ENCODE results near the gene CHRDL2.

The CHRDL2 gene

DNA sequence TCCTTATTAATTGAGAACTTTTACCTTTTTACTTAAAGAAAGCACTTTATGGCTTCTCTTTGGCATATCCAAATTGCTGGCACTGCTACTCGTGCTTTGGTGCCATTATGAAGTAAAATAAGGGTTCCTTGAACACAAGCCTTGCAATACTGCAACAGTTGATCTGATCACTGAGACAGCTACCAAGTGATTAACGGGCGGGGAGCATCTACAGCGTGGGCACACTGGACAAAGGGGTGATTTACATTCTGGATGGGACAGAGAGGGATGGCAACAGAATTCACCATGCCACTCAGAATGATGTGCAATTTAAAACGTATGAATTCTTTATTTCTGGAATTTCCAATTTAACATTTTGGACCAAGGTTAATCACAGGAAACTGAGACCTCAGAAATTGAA is 7.7 kb downstream of the CHRDL2 start:
- no peak overlapping the region for H3K4me3 ChIP-seq
- DNase-seq (ENCODE audit: low spot score) = no peak
- TF ChIP-seq, protein P1, sequence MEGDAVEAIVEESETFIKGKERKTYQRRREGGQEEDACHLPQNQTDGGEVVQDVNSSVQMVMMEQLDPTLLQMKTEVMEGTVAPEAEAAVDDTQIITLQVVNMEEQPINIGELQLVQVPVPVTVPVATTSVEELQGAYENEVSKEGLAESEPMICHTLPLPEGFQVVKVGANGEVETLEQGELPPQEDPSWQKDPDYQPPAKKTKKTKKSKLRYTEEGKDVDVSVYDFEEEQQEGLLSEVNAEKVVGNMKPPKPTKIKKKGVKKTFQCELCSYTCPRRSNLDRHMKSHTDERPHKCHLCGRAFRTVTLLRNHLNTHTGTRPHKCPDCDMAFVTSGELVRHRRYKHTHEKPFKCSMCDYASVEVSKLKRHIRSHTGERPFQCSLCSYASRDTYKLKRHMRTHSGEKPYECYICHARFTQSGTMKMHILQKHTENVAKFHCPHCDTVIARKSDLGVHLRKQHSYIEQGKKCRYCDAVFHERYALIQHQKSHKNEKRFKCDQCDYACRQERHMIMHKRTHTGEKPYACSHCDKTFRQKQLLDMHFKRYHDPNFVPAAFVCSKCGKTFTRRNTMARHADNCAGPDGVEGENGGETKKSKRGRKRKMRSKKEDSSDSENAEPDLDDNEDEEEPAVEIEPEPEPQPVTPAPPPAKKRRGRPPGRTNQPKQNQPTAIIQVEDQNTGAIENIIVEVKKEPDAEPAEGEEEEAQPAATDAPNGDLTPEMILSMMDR (IDR thresholded peaks at IDR 0.05) = no peak
- no peak overlapping the region for H3K27ac ChIP-seq

DNA sequence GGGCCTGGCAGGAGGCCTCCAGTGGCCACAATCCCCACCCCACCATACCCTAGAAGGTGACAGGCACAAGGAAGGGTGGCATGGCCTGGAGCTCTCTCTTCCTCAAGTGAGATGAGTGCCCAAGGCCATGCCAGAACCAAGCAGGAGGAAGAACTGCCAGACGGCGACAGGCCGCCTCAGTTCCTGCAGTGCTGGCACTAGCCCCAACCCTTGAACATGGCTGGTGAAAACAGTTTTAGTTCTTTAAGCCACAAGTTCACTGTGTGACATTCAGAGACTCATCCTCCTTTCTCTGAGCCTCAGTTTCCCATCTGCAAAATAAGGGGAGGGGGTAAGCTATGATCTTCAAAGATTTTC is 9.8 kb downstream of the CHRDL2 start:
- TF ChIP-seq, protein P1 (IDR thresholded peaks at IDR 0.05) = no peak
- H3K4me3 ChIP-seq = no peak overlapping the region
- H3K27ac ChIP-seq = peak overlapping the region; percentile 27 to 76
- DNase-seq (ENCODE audit: low spot score) = no peak

DNA sequence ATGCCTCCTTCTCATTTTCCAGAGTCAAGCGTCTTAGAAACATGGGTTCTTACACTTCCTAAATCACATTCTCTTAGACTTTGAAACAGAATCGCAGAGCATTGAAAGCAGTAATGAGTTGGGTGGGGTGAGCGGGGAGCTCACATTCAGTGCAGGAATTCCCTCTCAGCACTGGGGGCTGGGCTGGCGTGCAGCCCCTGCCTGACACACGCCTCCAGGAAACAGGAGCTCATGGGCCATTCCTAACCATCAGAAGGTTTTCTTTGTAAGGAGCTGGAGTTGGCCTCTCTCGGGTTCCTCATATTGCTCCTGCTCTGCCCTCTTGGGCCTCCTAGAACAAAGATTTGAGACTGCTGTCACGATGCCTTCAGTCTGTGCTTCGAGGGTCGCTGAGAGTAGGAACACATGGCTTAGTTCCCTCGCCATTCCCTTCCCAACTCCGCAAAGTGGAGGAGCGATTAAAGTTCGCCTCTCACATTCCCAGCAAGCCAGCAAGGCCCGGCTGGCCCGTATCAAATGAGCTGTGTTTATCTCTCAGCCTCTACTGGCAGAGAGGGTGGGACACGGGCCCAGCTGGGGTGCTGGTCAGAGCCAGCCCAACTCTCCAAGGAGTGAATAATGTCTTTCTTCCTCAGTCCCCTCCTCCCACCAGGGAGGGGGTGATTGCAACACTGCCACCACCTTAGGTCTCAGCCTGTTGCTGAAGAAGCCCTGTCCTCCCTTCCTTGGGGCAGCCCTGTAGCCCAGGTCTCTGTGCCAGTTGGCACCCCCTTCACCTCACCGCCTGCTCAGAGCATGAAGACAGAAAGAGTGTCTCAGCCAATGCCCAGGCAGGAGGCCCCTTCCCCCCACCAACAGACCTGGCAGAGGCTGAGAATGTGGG is 10.4 kb downstream of the CHRDL2 start:
- DNase-seq (ENCODE audit: low spot score) = peak; percentile 81
- Histone ChIP-seq H3K27ac (peak overlapping the region; percentile 27 to 76), H3K4me3 (no peak overlapping the region)
- TF ChIP-seq, protein P1 (IDR thresholded peaks at IDR 0.05) = no peak

DNA sequence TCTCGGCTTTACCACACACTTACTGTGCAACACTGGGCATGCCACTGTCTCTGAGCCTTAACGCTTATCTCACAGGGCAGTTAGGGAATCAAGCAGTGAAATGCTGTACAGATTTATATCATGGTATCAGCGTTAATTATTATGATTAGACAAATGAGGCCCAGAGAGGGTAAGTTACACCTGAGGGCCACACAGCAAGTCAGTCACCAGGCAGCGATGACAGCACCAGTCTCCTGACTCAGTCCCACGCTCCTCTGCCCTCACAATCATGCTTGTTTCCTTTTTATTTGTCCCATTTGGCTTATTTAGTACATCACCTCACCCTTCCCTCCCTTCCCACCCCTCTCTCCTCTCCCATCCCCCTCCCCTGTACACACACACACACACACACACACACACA is 12.2 kb downstream of the CHRDL2 start:
- no peak for DNase-seq (ENCODE audit: low spot score)
- H3K27ac ChIP-seq = no peak overlapping the region
- no peak overlapping the region for H3K4me3 ChIP-seq
- TF ChIP-seq, protein P1 (IDR thresholded peaks at IDR 0.05) = no peak

DNA sequence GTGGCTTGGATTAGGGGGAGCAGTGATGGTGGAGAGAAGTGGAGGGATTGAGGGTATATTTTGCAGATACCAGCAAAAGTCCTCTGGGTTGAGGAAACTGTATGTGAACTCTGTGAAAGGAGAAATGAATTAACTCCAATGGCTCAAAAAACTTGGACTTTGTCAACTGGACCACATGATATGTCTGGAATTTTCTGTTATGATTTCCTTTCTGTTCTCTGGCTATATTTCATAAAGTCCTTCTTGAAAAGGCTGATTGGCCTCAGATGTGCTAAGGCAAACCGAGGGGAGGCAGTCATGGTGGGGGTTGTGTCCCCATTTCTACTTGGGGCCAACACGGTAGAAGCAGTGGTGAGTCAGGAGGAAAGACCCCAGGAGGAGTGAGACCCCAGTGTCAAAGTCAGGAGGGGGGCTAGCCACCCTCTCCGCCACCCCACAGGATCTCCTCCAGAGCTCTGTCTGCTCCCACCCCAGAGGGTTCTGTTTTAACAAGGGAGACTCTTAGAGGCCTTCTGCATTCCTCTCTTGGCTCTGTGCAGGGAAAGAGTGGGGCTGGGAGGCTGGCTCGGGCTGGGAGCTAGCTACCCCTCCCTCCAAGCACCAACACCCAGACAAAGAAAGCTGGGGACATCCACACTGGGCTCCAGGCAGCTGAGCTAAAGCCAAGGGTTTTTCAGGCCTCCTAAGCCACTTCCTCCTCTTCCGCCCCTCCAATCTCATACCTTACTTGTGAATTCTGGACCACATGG is 13.8 kb downstream of the CHRDL2 start:
- Histone ChIP-seq H3K4me3 (no peak overlapping the region), H3K27ac (peak overlapping the region; percentile 65 to 78)
- TF ChIP-seq, protein P1 (IDR thresholded peaks at IDR 0.05) = no peak
- no peak for DNase-seq (ENCODE audit: low spot score)

DNA sequence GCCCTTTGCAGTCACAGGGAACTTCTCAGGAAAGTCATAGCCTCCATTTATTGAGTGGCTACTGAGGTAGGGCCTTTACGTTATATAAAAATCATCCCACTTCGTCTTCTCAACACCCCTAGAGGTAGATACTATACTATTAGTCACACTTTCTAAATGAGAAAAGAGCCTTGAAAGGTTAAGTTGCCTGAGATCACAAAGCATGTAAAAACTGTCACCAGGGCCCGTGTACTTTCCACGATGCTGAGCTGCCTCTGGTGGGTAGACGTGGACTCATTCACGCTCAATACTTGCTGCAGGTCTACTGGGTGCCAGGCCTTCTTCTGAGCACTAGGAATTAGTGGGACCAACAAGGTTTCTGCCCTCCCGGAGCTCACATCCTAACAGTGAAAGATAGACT is 16.3 kb downstream of the CHRDL2 start:
- TF ChIP-seq, protein P1 (IDR thresholded peaks at IDR 0.05) = no peak
- Histone ChIP-seq H3K27ac (no peak overlapping the region), H3K4me3 (no peak overlapping the region)
- DNase-seq (ENCODE audit: low spot score) = no peak

All from coronary artery (tissue), 2 donors.